Measurements from ENCODE around the gene DNAJC8.

The DNAJC8 gene

DNA sequence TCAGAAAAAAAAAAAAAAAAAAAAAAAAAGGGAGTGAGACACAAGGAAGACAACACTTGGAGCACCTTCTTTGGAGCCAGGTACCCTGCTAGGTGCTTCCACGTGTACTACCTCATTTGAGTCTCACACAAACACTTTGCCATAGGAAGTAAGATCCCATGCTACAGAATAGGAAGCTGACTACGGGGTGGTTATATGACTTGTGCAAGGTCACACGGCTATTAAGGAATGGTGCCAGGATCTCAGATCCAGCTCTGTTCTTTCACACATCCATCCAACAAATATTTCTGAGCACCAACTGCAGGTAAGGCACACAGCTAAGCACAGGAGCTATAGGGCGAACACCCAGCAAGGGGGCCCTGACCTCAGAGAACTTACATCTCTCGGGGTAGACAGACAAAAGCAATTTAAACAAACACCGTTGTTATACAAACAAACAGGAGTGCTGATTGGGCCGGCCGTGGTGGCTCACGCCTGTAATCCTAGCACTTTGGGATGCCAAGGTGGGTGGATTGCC is 78.7 kb downstream of the DNAJC8 start:
- no peak for TF ChIP-seq ZFP3 (CRISPR knock-in tag; IDR thresholded peaks at IDR 0.05)
- TF ChIP-seq ZFP30 (CRISPR knock-in tag; IDR thresholded peaks at IDR 0.05): no peak
- no peak for TF ChIP-seq CSDC2 (CRISPR knock-in tag; IDR thresholded peaks at IDR 0.05)
- no peak for TF ChIP-seq ISL1 (CRISPR knock-in tag; IDR thresholded peaks at IDR 0.05)
- TF ChIP-seq PPARA (CRISPR knock-in tag; IDR thresholded peaks at IDR 0.05; ENCODE audit: borderline replicate concordance): no peak
- TF ChIP-seq, protein P1, sequence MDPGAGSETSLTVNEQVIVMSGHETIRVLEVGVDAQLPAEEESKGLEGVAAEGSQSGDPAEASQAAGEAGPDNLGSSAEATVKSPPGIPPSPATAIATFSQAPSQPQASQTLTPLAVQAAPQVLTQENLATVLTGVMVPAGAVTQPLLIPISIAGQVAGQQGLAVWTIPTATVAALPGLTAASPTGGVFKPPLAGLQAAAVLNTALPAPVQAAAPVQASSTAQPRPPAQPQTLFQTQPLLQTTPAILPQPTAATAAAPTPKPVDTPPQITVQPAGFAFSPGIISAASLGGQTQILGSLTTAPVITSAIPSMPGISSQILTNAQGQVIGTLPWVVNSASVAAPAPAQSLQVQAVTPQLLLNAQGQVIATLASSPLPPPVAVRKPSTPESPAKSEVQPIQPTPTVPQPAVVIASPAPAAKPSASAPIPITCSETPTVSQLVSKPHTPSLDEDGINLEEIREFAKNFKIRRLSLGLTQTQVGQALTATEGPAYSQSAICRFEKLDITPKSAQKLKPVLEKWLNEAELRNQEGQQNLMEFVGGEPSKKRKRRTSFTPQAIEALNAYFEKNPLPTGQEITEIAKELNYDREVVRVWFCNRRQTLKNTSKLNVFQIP (CRISPR knock-in tag; IDR thresholded peaks at IDR 0.05; ENCODE audit: borderline replicate concordance, low read depth): no peak
- no peak for TF ChIP-seq RARB (CRISPR knock-in tag; IDR thresholded peaks at IDR 0.05)
- TF ChIP-seq SNAI2 (CRISPR knock-in tag; IDR thresholded peaks at IDR 0.05): no peak
- TF ChIP-seq ESRRG (CRISPR knock-in tag; IDR thresholded peaks at IDR 0.05): no peak
- no peak for TF ChIP-seq GLIS3 (CRISPR knock-in tag; IDR thresholded peaks at IDR 0.05)
- no peak for TF ChIP-seq OSR1 (CRISPR knock-in tag; IDR thresholded peaks at IDR 0.05)
- TF ChIP-seq, protein P2, sequence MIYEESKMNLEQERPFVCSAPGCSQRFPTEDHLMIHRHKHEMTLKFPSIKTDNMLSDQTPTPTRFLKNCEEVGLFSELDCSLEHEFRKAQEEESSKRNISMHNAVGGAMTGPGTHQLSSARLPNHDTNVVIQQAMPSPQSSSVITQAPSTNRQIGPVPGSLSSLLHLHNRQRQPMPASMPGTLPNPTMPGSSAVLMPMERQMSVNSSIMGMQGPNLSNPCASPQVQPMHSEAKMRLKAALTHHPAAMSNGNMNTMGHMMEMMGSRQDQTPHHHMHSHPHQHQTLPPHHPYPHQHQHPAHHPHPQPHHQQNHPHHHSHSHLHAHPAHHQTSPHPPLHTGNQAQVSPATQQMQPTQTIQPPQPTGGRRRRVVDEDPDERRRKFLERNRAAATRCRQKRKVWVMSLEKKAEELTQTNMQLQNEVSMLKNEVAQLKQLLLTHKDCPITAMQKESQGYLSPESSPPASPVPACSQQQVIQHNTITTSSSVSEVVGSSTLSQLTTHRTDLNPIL (CRISPR knock-in tag; IDR thresholded peaks at IDR 0.05; ENCODE audit: low read depth): no peak
- TF ChIP-seq BACH2 (CRISPR knock-in tag; IDR thresholded peaks at IDR 0.05; ENCODE audit: borderline replicate concordance): no peak
- TF ChIP-seq ARNTL (CRISPR knock-in tag; IDR thresholded peaks at IDR 0.05; ENCODE audit: borderline replicate concordance, low read depth): no peak
- TF ChIP-seq ZNF565 (CRISPR knock-in tag; conservative IDR thresholded peaks at IDR 0.05; ENCODE audit: low read depth): no peak
- TF ChIP-seq ZNF70 (CRISPR knock-in tag; IDR thresholded peaks at IDR 0.05): no peak
- TF ChIP-seq, protein P3, sequence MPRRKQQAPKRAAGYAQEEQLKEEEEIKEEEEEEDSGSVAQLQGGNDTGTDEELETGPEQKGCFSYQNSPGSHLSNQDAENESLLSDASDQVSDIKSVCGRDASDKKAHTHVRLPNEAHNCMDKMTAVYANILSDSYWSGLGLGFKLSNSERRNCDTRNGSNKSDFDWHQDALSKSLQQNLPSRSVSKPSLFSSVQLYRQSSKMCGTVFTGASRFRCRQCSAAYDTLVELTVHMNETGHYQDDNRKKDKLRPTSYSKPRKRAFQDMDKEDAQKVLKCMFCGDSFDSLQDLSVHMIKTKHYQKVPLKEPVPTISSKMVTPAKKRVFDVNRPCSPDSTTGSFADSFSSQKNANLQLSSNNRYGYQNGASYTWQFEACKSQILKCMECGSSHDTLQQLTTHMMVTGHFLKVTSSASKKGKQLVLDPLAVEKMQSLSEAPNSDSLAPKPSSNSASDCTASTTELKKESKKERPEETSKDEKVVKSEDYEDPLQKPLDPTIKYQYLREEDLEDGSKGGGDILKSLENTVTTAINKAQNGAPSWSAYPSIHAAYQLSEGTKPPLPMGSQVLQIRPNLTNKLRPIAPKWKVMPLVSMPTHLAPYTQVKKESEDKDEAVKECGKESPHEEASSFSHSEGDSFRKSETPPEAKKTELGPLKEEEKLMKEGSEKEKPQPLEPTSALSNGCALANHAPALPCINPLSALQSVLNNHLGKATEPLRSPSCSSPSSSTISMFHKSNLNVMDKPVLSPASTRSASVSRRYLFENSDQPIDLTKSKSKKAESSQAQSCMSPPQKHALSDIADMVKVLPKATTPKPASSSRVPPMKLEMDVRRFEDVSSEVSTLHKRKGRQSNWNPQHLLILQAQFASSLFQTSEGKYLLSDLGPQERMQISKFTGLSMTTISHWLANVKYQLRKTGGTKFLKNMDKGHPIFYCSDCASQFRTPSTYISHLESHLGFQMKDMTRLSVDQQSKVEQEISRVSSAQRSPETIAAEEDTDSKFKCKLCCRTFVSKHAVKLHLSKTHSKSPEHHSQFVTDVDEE (CRISPR knock-in tag; IDR thresholded peaks at IDR 0.05): no peak
- no peak for TF ChIP-seq TOX (CRISPR knock-in tag; IDR thresholded peaks at IDR 0.05; ENCODE audit: borderline replicate concordance)
- ATAC-seq: no peak

Measured in SK-N-SH treated with all-trans-retinoic acid at 6 μM for 48 hours (cell line).